GM21737 (cell line): Measurements from ENCODE around the gene MICAL2.
A peak's percentile ranks its signal among the peaks of the same experiment; 100 is the strongest.

Source experiments
- ATAC-seq: cut with Tn5 transposase; IDR thresholded peaks from one replicate; pipeline ENCODE4 v1.9.1; 2021; ENCODE audit warnings: mild to moderate bottlenecking, moderate library complexity; ENCODE audit not compliant: unreplicated experiment

MICAL2 gene

DNA sequence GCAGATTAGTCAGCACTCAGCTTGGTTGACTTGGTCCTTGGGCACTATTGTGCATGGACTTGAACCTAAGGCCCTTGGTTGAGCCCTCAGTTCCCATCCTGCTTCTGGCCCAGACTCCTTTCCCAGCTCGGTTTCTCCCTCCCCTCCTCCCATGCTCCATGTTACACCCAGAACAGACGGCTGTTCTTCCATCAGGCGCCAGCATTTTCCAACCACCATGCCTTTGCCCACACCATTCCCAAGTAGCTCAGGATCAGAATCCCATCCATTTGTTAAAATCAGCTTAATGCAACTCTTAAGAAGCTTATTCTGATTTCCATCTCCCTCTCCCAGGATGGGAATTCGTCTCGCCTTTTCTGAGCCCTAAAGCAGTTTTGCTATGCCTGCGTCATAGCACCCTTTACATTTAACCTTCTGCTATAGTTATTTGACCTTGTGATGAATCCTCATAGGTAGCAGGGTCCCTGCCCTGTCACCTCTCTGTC is 110.7 kb downstream of the MICAL2 start:
- no peak for ATAC-seq

DNA sequence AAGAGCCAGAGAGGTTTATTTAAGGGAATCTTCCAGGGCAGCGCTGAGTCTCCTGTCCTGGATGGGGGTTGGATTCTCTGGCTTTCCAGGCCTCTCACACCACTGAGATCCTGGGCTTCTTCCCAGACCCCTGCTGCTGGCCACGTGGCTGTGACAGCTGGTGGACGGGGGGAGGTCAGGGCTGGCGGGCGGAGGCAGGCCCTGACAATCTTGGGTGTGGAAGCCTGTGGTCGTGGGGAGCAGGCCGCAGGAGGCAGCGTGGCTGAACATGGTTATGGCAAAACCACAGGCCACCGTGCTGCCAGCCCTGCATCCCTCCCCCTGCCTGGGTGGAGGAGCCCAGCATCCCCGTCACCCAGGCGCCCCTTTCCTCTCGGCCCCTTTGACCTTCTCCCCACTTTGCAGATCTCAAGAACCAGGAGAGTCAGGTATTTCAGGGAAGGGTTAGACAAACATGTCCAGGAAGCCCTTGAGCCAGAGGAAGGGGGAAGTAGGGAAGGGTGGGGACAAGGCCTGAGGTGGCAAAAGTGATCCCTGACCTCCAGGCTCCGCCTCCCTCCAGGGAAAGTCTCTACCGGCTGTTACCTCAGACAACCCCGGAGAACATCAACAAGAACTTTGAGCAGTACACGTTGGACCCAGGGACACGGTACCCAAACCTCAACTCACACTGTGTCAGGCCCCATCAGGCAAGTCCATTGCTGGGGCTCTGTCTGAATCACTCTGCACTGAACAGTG is 111.8 kb downstream of the MICAL2 start:
- ATAC-seq, result no peak

DNA sequence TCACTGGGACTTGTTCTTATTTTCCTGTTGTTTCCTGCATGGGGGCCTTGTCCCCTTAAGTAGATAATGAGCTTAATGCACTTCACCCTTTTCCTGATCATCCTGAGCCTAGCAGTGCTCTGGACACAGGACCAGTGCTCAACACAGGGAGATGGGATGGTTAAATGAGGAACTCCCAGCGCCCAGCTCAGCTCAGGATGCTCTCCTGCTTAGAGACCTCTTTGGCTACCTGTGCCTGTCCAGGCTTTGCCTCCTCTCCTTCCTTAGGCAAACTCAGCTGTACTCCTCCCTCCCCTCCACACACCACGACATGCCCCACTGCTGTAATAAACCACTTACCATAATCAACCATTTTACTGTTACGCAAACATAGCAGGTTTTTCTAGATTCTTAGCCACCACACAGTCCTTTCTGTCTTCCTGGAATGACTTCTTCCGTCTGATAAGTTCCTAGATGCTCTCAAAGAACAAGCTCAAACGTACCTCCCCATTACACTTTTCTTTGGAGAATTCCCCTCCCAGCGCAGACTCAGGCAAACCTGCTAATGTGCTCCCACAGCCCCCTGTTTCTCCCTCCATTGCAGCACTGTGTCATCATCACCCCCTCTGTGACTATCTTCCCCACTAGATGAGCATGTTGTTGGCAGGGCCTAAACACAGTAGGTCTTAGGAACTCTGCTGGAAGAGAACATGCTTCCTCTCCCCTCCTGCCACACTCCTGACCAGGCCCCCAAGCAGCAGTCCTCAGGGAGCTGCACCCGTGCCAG is 113.6 kb downstream of the MICAL2 start:
- ATAC-seq, result no peak

DNA sequence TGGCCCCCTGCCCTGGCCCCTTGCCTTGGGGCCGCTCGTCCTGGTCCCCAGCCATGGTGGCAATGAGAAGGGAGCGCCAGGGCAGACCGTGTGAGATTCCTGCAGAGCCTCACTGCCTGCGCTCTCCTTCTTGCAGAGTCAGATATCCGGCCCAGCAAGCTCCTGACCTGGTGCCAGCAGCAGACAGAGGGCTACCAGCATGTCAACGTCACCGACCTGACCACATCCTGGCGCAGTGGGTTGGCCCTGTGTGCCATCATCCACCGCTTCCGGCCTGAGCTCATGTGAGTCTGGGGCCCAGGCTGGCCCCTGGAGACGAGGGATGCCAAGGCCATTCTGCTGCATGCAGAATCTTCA is 114.1 kb downstream of the MICAL2 start:
- peak; percentile 98 for ATAC-seq

DNA sequence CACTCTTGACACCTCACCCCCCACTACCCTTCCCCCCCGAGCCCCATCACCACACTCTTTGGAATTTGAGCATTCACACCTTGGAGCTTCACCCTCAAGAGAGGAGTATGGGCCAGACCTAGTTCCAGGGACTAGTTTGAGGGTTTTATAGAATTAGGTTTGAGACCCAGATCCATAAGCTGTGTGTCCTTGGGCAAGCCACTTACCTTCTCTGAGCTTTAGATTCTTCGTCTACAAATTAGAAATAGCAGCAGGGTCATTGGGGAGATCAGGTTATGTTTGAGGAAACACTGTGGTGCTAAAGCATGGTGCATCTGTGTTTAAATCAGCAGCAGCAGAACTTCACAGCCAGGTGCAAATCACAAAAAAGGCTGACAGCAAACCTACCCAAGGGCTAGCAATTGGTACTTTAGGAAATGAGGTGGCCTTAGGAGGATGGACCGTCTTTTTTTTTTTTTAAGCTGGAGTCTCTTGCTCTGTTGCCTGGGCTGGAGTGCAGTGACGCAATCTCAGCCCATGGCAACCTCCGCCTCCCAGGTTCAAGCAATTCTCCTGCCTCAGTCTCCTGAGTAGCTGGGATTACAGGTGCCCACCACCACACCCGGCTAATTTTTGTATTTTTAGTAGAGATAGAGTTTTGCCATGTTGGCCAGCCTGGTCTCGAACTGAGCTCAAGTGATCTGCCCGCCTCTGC is 114.8 kb downstream of the MICAL2 start:
- no peak for ATAC-seq

DNA sequence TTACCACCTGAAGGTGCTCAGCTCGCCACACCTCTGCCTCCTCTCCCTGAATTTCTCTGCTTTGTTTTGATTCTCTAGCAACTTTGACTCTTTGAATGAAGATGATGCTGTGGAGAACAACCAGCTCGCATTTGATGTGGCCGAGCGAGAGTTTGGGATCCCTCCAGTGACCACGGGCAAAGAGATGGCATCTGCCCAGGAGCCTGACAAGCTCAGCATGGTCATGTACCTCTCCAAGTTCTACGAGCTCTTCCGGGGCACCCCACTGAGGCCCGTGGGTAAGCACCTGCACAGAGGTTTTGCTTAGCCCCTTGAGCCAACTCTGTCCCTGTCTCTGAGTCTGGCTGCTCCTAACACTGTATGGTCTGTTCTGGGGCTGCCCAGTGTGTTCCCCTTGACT is 115.7 kb downstream of the MICAL2 start:
- no peak for ATAC-seq

DNA sequence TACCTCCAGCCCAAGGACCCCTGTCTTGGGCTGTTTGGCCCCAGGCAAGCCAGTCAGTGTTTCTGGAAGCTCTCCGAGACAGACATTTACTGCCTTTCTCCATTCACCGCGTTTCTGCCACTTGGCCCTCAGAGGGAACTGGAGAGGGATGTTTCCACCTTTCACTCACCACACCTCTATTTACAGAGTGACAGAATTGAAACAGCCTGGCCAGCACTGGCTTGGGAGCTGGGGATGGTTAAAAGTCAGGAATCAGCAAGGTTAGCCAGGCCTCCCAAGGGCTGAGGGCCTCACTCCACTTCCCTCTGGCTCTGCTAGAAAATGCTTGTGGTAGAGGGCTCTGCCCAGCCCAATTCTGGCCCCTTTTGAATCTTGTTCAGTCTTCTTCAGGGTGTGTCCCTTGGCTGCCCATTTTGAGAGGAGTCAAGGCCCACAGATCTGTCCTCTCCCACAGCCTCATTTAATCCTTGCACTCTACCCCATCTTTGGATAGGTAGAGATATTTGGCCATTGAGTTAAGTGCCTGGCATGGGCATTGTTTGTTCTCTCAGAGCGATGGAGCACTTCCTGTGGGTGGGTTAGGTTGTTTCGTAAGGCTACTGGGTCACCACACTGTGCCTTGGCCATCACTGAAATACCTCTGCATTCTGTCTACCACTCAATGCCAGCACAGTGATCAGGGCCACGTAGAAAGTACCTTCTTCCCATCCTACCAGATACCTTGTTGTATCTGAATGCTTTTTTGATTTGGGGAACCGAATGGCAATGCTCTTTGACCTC is 119.2 kb downstream of the MICAL2 start:
- ATAC-seq, result no peak

DNA sequence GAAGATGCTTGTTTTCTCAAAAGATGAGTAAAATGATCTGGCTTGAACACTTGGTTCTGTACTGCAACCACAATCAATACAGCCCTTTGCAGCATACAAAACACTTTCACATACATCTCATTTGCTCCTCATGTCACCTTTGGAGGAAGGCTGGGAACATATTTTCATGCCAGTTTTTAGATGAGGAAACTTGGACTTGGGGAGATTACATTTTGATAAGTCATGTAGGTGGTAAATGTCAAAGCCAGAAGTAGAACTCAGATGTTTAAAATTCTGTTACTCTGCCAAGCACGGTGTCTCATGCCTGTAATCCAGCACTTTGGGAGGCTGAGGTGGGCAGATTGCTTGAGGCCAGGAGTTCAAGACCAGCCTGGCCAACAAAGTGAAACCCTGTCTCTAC is 121.8 kb downstream of the MICAL2 start:
- no peak for ATAC-seq

DNA sequence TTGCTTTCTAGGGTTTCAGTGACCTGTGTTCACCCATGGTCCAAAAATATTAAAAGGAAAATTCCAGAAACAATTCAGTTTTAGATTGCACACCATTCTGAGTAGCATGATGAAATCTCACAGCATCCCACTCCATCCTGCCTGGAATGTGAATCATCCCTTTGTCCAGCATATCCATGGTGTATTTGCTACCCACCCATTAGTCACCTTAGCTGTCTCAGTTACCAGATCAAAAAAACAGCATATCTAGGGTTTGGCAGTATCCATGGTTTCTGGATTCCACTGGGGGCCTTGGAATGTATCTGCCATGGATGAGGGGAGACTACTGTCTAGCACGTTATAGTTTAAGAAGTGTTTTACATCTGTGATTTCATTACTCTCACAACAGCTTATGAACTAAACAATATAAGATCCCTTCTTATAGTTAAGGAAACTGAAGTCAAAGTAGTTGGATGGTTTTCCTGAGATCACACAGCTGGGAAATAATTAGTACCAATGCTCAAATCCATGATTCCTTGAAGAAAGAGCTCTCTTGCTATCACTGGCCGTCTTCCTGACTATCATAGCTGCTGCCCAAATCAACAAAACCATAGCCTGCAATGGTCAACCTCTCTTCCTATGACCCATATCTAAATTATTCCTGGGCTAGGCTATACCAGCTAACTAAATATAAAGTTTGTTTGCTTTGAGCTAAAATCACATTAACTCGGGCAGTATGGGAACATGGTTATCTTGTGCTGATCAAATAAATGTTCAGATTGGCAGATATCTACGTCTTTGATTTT is 122.6 kb downstream of the MICAL2 start:
- no peak for ATAC-seq

DNA sequence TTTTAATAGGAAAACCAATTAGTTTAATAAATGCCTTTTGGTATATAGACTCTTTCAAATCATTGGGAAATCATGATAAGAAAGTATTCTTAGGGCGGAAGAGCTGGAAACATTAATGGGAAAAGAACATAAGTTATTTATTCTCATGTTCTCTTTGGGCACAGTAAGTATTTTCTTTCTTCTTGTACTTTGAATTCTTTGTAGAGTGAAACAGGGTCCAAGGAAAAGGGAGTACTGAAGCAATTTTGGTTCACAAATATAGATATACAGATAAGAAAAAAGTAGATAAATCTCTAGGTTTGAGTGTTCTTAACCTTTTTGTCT is 123.2 kb downstream of the MICAL2 start:
- no peak for ATAC-seq

DNA sequence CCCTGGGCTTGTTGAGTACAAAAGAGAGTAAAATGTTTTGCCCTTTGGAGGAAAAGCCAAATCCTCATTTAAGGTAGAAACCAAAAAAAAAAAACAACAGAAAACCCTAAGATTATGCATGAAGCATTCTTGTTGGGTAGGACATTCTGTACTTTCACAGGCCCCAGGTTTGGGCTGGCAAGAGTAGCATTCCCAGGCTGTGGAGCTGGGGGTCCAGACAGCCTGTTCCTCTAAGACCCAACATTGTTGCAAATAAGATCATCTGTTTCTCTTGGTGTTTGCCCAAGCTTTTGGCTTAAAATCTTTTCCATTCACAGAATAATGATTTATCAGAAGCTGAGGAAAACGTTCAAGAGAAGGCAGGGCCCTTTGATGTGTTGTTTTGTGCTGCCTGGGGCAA is 123.8 kb downstream of the MICAL2 start:
- no peak for ATAC-seq

DNA sequence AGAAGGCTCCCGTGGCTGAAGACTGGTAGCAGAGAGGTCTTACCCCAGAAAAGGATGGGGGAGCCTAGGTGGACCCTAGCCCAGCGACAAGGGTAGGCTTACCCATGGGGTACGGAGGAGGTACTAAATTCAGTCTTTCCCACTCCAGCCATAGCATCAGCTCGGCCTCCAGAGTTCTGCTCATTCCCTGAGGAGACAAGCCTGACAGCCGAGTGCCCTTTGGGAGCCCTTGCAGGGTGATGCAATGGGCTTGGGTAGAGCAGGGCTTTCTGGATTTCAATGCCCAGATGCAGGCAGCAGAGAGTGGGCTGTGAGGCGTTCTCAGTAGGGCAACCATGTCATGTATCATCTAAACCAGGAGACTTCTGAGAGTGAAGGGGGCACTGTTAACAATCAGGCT is 124.7 kb downstream of the MICAL2 start:
- ATAC-seq, result no peak

DNA sequence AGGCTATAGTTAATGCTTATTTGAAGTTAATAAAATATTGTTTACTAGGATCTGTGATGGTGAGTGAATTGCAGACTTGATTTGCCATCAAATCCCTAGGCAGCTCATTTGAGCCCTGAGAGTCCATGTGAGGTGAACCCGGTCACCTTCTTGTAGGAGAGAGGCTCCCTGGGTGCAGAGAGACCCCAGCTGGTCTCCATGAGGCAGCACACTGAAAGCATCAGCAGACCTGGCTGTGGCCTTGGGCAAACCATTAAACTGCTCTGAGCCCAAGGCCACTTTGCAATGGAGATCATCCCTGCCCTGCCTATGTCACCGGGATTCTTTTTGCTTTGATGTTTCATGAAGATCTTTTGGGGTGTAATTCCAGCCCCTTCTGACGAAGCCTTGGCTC is 125.2 kb downstream of the MICAL2 start:
- ATAC-seq, result peak; percentile 20

DNA sequence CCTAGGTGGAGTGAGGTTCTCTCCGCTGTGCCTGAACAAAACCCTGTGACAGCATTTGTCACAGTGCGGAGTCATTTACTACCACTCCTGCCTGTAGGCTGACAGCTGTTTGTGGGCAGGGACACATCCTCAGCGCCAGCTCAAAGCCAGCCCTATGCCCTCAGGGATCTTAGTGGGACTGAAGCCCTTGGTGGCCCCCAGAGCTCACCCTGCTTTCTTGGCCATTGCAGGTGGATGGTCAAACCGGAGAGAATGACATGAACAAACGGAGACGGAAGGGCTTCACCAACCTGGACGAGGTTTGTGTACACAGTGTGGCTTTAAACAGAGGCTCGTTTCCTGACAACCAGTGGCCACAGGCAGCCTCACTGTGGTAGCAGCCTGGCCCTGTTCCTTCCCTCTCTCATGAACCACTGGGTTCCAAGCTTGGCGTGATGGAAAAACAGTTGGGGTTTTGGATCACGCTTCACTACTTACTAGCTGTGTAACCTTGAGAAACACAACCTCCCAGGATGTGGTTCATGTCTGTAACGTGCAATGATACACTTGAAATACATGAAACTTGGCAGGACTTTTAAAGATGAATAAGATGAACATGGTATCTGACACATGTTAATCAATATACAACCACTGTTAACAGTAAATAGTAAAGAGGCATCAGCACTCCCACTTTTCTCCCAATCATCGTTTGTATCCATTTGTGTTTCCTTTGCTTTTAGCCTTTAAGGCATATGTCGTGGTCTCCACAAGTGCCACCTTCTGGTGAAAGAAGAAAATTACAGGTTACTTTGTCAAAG is 125.8 kb downstream of the MICAL2 start:
- ATAC-seq, result peak; percentile 77

DNA sequence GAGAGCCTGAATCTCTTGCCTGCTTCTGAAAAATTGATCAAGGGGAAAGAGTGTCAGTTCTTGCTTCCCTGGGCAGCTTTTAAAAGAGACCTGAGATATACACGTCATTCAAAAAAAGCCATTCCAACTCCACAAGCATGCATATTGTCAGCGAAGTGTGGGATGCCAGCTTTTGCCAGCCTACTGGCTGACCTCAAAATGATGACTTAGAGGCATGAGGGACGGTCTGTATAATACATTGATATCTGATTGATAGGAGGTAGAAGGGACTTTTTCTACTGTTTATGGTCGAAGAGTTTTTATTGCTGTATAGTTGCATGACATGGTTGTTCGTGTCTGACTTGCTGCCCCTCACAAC is 126.3 kb downstream of the MICAL2 start:
- no peak for ATAC-seq

DNA sequence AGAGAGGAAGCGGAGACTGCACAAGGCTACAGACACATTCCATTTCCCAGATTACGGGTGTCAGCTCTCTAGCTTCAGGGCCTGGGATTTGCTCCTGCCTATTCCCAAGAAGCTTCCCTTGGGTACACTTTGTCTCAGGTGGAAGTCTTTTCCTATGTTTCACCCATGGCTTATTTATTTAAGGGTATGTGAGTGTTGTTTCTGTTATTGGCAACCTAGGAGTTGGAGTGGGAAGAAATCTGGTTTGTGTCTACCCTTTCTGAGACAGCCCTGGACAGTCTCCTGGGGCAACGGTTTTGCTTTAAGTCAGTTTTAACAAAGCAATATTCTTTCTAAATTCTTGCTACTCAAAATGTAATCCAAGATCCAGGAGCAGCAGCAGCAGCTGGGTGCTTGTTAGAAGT is 127.0 kb downstream of the MICAL2 start:
- ATAC-seq, result no peak

DNA sequence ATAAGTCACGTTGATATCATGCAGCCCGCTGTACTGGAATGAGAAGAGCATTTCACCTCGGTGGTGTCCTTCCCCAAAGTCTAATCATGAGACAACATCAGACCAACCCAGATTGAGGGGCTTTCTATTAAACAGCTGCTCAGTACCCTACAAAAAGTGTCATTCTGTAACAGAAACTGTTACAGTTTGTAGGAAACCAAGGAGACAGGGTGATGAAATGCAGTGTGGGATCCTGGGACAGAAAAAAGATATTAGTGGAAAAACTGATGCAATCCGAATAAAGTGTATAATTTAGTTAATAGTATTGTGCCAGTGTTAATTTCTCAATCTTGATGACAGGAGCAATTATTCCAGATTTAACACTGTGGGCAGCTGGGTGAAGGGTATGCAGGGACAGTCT is 128.0 kb downstream of the MICAL2 start:
- no peak for ATAC-seq

DNA sequence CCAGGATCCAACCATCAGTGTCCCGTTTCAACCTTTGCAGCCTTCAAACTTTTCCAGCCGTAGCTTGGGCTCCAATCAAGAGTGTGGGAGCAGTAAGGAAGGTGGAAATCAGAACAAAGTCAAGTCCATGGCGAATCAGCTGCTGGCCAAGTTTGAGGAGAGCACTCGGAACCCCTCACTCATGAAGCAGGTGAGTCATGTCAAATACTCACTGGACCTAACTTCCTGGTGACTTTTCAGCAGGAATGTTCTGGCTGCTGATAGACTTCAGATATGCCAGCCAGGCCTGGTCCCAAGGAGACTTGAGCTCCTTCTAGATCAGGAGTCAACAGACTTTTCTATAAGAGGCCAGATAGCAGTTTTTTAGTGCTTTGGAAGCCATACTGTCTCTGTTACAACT is 129.0 kb downstream of the MICAL2 start:
- no peak for ATAC-seq

DNA sequence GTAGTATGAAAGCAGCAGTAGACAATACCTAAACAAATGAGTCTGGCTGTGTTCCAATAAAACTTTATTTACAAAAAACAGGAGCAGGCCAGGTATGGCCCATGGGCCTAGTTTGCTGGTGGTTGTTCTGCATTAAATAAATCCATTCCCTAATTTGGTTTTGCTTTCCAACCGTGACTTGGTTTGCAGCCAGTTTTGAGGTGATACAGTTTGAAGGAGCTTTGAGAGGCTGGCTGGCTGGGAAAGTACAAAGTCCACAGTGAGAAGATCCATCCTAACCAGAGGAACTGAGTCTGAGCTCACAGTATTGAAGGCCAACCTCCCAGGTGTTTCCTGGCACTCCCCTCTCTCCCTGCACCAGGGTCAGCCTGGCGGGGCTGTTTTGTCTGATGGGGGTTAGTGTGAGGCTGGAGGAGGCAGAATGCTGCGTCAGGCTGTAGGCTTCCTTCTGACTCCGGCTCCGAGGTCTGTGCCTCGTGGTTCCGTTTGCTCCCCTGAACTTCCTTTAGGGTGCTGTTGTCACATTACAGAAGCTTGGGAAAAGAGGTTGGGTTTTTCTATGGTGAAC is 129.5 kb downstream of the MICAL2 start:
- ATAC-seq, result no peak
